Endothelial cell of umbilical vein (primary cell): ENCODE measurements around the gene PIP4K2C.

Experiments used
- EZH2 ChIP-seq: IDR thresholded peaks from 2 replicates; pipeline ENCODE4 v1.6.1; 2012; ENCODE audit warnings: borderline replicate concordance, low read depth, mild to moderate bottlenecking, moderate library complexity, low read length, inconsistent platforms; ENCODE audit not compliant: severe bottlenecking
- FOS ChIP-seq: IDR thresholded peaks from 2 replicates; pipeline ENCODE4 v1.6.1; 2011; ENCODE audit warnings: mild to moderate bottlenecking, low read length, moderate library complexity, borderline replicate concordance; ENCODE audit not compliant: insufficient read depth
- GATA2 ChIP-seq: IDR thresholded peaks from 2 replicates; pipeline ENCODE4 v1.7.0; 2011; ENCODE audit warnings: low read depth, mild to moderate bottlenecking, moderate library complexity, mixed read lengths, low read length; ENCODE audit not compliant: insufficient read length, insufficient read depth
- JUN ChIP-seq: IDR thresholded peaks from 2 replicates; pipeline ENCODE4 v1.6.1; 2011; ENCODE audit warnings: borderline replicate concordance, low read depth; ENCODE audit not compliant: insufficient read length, insufficient read depth
- MYC ChIP-seq: IDR thresholded peaks from one replicate; pipeline ENCODE4 v1.6.1; 2011; ENCODE audit warnings: mild to moderate bottlenecking, low read depth, low read length
- POLR2A ChIP-seq: IDR thresholded peaks from 2 replicates; pipeline ENCODE4 v1.6.1; 2012; ENCODE audit warnings: low read depth, mild to moderate bottlenecking, control low read depth, low read length
- POLR2AphosphoS5 ChIP-seq: IDR thresholded peaks from 2 replicates; pipeline ENCODE4 v1.6.1; 2012; ENCODE audit warnings: low read depth, mild to moderate bottlenecking, control low read depth, low read length, moderate library complexity; ENCODE audit not compliant: insufficient read depth
- TF ChIP-seq, protein P1 (sequence below): IDR thresholded peaks from 2 replicates; pipeline ENCODE4 v1.6.1; 2011; ENCODE audit not compliant: insufficient read depth, insufficient read length
- TF ChIP-seq, protein P2 (sequence below), 2 donors: IDR thresholded peaks; 1 replicate in 1 of 2; 2 replicates in 1 of 2; pipeline ENCODE4 v1.5.1; 2011; ENCODE audit warnings: low read length in 2 of 2, mild to moderate bottlenecking in 2 of 2, moderate library complexity in 2 of 2, control low read depth in 1 of 2, inconsistent platforms in 1 of 2, low read depth in 1 of 2; ENCODE audit not compliant: insufficient read depth in 1 of 2; ENCODE audit errors: extremely low read depth in 1 of 2

DNA sequence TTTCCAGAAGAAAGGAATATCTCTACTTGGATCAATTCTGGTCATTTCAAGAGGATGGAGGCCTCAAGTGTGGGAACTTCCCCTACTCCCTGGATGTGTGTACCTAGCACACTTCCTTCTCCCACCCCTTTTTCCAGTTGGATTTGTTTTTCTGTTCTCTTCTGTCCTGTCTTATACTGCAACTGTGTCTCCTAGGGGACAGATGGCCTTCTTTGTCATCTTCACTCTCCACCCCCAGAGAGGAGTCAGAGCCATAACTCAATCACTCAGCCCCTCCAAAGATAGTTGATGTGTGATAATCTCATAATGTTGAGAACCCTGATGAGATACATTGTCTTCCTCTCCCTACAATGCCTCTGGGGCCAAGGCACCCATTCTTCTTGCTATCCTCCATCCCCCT, 11.6 kb downstream of the PIP4K2C start:
- TF ChIP-seq, protein P1, sequence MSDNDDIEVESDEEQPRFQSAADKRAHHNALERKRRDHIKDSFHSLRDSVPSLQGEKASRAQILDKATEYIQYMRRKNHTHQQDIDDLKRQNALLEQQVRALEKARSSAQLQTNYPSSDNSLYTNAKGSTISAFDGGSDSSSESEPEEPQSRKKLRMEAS, result no peak
- TF ChIP-seq, protein P2, sequence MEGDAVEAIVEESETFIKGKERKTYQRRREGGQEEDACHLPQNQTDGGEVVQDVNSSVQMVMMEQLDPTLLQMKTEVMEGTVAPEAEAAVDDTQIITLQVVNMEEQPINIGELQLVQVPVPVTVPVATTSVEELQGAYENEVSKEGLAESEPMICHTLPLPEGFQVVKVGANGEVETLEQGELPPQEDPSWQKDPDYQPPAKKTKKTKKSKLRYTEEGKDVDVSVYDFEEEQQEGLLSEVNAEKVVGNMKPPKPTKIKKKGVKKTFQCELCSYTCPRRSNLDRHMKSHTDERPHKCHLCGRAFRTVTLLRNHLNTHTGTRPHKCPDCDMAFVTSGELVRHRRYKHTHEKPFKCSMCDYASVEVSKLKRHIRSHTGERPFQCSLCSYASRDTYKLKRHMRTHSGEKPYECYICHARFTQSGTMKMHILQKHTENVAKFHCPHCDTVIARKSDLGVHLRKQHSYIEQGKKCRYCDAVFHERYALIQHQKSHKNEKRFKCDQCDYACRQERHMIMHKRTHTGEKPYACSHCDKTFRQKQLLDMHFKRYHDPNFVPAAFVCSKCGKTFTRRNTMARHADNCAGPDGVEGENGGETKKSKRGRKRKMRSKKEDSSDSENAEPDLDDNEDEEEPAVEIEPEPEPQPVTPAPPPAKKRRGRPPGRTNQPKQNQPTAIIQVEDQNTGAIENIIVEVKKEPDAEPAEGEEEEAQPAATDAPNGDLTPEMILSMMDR (IDR thresholded peaks at IDR 0.05; ENCODE audit: extremely low read depth in 1 of 2, insufficient read depth in 1 of 2, low read depth in 1 of 2, low read length in 2 of 2), result no peak
- no peak for TF ChIP-seq GATA2
- TF ChIP-seq POLR2AphosphoS5, result no peak
- no peak for TF ChIP-seq FOS
- TF ChIP-seq EZH2, result no peak
- TF ChIP-seq MYC, result no peak
- no peak for TF ChIP-seq JUN
- no peak for TF ChIP-seq POLR2A
